ENCODE results near the gene LSM12. TPM values are rescaled to one million over a fixed set of nuclear protein-coding genes. Genes with fewer than 3 reads are reported as not detected.

Gene LSM12
- 10 to 100 TPM; 37.5 to 38.2 TPM for total RNA-seq
- long read RNA-seq, donor 1, partial matches to known transcripts, result 2 of 7 reads
- long read RNA-seq, donor 1, other reads (novel, unspliced or antisense), result 2 of 7 reads
- long read RNA-seq, donor 2, transcript LSM12-201 (5 exons, 2,308 nt), result major isoform, 22 of 41 reads
- long read RNA-seq, donor 2, transcript LSM12-203 (3 exons, 559 nt), result minor isoform, 5 of 41 reads
- long read RNA-seq, donor 2, partial matches to known transcripts, result 0 of 41 reads
- long read RNA-seq, donor 2, other reads (novel, unspliced or antisense), result 14 of 41 reads

DNA sequence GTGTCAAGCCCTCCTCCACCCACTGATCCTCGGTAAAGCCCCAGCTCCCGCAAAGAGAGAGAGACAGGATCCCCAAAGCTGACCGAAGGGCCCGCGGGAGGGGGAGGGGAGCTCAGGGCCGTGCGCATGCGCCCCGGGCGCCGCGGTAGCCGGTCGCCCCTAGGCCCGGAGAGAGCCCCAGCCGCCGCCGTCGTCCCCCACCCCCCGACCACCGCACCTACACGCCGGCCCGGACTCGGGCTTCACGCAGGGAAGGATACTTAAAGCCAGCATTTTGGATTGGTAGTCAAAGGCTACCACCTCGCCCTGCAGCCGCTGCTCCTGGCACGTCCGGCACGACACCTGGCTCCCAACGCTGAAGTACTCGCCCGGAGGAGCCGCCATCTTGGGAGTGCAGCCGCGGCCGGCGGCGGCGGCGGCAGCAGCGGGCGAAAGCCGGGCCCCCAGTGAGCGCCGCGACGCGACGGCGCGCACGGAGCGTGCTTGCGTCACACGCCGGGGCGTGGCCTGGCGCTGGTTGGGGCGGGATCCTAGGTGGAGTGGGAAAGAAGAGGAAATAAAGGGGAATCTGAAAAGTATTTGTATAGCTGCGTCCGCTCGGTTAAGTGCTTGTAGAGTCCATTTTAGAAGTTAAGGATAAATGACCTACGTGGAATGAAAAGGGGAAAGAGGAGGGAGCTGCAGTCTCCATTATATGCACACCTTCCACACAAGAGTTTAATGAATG is at the start of gene LSM12:
Gene LSM12, minus strand, starts transcription at position 468 of the 727 bp plus-strand sequence. Its CDS starts 84 bp downstream, at position 384.
- intact Hi-C loops (cut with DNase I), result no loop called here
- DNase-seq (ENCODE audit: low spot score), result peak; percentile 97

DNA sequence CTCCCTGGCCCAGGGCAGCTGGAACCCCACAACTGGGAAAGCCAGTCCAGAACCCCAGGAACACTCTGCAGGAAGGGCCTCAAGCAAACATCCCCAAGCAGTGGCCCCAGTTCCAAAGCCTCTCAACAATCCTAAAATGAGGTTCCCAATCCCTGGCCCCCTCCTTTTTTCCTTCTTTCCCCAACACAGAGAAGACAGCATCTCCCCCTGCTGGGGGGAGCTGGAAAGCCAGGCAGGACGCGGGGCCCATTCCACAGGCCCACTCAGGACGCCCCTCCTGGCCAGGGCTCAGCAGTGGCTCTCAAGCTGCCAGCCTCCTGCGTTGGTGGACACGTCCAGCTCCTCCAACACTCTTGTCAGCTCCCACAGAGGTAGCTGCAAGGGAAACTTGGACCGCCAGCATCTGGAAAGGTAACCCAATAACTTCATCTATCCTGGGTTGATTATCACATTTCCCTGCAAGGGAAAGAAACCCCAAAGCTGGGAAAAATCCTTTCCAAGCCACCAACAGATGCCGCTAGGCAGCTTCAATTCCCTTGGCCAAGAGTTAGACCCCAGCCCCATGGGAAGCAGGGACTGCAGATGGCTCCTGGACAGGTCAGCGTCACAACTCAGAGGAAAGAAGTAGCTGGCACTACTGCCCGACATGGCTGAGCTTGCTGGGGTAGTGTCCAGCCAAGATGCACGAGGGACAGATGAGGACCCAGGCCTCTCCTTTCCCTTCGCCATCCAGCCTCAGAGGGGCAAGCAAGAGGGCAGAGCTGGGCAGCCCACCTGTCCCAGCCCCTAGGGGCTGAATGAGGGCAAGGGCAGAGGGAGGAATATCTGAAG is 49.3 kb upstream of the LSM12 start:
- DNase-seq (ENCODE audit: low spot score), result no peak
- intact Hi-C loops (cut with DNase I), result loop anchor here in 1 of 2 donors (5.0 kb wide), 1 partner anchor 43 kb away; the partner anchor contains the start of gene G6PC3

DNA sequence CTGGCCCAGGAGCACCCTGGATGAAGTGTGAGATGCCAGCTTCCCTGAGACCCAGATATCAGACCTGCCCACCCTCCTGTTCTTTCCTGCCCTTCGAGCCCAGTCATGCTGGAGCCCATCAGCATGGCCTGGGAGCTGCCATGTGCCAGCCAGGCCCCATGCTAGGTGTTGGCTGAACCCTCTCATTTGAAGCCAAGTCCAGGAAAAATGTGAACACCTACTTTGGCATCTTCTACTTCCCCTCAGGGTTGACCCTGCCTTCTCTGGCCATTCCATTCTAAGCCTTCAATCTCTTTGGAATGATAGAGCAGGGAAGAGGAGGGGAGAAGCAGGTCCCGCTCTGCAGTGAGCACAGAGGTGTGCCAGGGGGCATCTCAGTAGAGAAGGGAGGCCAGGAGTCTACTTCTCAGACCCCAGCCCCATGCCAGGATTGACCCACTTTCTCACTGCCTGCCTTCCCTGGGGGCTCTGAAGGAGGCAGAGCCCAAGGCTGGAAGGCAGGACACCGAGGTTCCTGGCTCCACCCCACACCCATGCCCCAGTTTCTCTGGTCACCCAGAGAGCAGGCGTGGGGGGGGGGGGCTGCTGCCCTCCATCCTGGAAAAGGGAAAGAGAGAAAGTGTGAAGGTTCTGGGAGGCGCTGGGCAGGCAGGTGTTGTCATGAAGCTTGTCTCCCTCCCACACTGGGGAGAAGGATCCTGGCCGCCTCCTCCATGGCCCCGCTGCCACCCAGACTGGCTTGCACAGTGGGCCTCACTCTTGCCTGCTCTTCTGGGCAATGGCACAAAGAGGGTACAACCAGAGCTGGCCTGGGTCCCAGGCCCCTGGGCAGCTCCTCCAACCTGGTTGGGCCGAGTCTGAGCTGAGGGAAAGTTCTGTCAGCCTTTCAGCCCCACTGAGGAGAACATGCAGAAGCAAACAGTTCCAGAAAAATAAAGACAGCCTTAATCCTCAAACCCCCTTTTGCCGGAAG is 47.7 kb upstream of the LSM12 start:
- intact Hi-C loops (cut with DNase I), result loop anchor here in 1 of 2 donors (5.0 kb wide), 1 partner anchor 753 kb away; no protein-coding TSS in a partner anchor
- DNase-seq (ENCODE audit: low spot score), result no peak

DNA sequence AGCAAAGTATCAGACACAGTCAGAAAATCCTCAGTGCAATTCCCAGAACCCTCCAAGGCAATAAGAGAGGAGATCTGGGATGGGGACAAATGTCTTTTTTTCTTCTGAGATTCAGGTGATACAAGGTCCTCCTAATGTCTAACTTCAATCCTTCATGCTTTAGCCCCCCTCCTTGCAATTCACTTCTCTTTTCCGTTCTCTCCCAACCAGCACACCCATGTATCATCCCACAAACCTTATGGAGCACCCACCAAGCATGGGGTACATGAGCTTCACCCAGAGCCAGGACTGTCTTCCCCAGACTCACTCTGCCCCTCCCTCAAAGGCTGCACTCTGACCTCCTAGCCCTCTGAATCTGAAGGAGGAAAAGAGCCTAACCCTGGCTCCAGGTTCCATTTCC is 46.9 kb upstream of the LSM12 start:
- intact Hi-C loops (cut with DNase I), result loop anchor here in 1 of 2 donors (5.0 kb wide), 1 partner anchor 754 kb away; no protein-coding TSS in a partner anchor
- DNase-seq (ENCODE audit: low spot score), result no peak

DNA sequence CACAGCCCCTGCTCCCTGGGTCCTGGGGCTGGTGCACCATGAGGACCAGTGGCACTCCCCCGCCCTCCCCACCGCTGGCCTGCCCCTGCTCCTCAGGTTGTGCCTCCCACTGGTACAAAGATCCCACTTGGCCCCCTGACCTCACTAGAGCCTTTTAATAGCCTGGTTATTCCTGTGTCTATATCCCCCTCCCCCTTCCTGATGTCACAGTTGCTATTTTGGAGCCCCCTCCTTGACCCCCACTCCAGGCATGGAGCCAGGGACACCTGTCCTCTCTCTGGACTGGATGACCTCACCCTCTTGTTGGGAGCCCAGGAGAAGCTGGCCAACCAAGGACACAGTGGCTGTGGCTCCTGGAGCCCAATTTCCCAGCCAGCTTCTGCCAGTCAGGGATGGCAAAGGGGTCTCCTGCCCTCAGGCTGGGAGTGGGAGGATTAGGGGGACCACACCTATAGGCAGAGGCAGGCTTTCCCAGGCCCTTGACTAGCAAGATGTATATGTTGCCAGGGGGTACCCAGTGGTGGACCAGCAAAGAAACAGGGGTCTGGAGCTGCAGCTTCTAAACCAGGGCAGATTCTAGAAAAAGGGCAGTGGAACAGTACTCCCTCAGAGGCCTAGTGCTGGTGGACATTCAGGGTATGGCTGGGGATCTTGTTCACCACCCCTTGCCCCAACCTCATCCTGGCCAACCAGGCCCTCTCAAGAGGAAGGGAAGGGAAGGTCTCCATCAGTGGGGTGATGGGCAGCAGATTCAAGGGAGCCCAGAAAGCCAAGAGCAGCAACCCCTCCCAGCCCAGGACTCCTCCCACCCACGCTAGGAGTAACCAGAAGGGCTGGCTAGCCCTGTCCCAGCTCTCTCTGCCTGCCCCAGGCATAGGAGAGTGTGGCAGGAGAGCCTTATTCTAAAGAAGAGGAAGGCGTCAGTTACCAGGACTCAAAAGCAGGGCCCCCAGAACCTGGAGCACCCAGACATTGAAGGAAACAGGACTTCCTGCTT is 46.1 kb upstream of the LSM12 start:
- intact Hi-C loops (cut with DNase I), result loop anchor here in 1 of 2 donors (5.0 kb wide), 1 partner anchor 755 kb away; no protein-coding TSS in a partner anchor
- no peak for DNase-seq (ENCODE audit: low spot score)

DNA sequence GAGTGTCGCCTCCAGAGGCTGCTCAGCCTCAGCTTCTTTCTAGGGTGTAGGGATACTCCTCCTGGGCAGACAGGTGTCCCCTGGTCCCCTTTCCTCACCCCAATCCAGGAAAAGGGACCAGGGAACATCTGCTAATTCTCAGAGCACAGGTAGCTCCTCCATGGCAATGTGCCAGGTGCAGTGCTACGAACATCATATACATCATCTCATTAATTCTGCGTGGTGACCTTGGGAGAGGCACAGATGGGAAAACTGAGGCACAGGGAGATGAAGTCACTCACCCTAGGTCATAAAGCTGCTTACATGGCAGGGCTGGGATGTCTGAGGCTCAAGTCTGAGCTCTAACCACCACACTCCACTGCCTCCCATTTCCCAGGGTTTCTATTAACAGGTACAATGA is 45.3 kb upstream of the LSM12 start:
- no peak for DNase-seq (ENCODE audit: low spot score)
- intact Hi-C loops (cut with DNase I), result loop anchor here in 1 of 2 donors (5.0 kb wide), 1 partner anchor 756 kb away; no protein-coding TSS in a partner anchor

DNA sequence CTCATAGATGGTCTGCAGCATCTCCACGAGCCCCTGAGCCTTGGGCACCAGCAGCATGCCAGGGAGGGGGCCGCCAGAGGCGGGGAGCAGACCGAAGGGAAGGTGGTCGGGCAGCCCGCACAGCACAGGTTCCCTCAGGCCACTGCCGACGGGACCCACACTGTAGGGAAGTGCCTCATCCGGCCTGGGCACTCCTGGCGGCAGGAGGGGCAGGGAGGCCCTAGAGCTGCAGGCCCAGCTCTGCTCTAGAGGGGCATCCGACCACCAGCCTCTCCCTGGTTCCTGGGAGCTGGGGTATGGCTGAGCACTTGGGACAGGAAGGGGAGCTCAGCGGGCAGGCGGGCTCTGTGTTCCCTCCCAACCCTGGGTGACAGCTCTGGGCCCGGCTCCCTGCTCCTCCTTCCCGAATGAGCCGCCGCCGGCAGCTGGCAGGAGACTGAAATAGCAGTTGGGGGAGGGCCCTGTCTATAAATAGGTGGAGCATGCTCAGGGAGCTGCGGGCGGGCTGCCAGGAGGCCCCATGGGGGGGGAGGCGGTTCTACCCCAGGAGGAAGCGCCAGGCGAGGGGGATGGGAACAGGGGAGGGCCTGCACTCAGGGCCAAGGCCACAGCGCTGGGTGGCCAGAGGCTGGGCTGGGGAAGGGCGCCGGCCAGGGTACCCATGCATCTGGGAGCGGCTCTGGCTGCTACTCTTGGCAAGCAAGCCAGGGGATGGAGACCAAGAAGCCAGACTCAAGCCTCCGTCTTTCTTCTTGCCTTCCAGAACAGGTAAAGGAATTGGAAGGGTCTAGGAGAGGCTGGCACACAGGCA is 44.6 kb upstream of the LSM12 start:
- DNase-seq (ENCODE audit: low spot score), result peak; percentile 99
- intact Hi-C loops (cut with DNase I), result loop anchor here in 1 of 2 donors (5.0 kb wide), 1 partner anchor 756 kb away; no protein-coding TSS in a partner anchor

DNA sequence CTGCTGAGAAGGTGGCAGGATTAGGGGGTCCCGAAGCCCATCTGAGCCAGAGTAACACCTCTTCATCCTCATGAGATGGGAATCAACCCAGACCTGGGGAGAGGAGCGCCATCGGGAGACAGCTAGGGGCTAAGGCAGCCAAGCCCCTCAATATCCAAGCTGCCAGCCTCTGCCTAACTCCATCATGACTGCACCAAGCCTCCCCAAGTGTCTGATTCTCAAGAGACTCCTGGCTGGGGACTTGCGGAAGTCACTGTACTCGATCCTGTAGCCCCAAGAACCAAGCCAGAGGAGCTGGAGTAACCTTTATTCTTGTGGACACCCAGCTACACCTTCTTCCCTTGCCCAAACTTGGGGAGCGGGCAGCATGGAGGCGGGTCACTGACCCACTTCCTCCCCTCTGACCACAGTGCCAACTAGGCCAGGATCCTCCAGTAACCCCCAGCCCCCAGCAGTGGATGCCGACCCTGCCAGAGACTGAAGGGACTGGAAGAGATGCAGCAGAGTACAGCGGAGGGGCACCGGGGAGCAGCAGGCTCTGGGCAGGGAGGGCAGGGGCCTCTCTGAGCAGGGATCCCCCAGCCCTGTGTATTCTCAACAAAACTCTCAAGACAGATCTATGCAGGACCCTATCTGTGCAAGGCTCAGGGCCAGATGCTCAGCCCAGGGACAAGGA is 43.7 kb upstream of the LSM12 start:
- DNase-seq (ENCODE audit: low spot score), result no peak
- intact Hi-C loops (cut with DNase I), result loop anchor here in 1 of 2 donors (5.0 kb wide), 1 partner anchor 757 kb away; no protein-coding TSS in a partner anchor

DNA sequence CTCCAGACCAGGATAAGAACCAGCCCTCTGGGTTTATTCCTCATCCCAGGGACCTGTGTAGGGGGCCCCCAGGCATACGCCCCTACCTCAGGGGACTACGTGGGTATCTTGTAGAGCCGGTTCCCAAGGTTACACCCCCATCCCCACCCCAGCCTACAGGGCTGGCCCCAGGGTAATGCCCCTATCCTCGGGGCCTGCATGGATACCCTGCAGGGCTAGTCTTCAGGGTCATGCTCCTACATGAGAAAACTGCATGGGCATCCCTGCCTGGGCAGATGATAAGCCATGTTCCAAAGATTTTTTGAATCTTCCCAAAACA is 42.8 kb upstream of the LSM12 start:
- DNase-seq (ENCODE audit: low spot score), result no peak
- intact Hi-C loops (cut with DNase I), result no loop called here

DNA sequence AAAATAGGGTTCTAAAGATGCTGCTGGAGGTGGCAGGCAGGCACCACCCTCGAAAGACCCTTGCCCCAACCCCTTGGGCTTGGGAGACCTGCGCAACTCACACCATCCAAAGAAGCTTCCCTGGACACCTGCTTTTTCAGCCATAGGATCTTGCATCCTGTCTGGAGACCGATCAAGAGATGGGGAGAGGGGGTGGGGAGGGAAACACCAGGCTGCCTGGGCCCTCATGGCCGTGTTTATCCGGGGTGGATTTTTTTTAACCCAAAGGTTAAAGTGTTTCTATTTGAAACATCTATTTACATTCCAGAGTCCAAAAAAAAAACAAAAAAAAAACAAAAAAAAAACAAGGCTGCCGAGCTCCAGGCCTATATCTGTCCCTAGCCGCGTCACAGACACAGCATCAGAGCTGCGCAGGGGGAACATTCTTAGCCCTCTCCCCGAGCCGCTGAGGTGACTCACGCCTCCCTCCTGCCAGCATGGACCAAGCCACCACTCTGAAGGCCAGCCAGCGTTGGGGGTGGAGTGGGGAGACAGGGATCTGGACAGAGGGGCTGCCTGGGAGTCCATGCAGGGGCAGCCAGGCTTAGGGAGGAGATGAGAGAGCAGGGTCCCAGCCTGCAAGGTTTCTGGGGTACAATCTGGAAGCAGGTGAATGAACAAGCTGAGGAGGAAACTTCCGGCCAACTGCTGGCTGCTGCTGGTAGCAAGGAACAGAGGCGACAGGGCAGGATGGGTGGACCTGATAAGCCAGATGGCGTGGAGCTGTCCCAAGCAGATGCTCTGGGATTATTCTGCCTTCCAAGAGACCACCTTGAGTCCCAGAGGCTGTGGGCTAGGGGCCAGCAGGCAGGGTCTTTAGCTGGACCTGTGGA is 42.2 kb upstream of the LSM12 start:
- DNase-seq (ENCODE audit: low spot score), result peak; percentile 97
- intact Hi-C loops (cut with DNase I), result no loop called here

DNA sequence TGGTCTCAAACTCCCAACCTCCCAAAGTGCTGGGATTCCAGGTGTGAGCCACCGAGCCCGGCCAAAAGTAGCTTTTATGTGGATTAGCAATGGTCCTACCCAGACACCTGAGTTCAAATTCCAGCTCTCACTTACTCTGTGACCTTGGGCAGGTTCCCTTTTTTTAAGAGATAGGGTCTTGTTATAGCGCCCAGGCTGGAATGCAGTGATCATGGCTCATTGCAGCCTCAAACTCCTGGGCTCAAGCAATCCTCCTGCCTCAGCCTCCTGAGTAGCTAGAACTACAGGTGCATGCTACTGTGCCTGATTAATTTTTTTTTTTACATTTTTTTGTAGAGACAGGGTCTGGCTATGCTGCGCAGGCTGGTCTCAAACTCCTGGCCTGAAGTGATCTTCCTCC is 40.3 kb upstream of the LSM12 start:
- intact Hi-C loops (cut with DNase I), result no loop called here
- DNase-seq (ENCODE audit: low spot score), result no peak

DNA sequence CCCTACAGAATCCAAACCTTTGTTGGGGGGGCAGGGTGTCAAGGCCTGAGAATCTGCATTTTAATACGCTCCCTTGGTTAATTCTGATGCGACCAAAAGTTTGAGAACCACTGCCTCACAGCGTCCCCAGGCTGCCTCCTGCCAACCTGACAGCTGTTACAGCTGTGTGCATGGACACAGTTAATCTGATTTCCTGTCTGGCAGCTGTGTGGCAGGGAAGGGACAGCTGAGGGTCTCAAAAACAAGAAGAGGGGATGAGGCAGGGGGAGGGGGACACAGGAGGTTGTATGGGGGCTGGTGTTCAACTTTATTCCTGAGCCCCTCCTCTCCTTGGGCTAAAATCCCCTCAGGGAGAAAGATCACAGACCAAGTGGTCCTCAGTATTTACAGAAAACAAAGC is 39.5 kb upstream of the LSM12 start:
- DNase-seq (ENCODE audit: low spot score), result no peak
- intact Hi-C loops (cut with DNase I), result no loop called here

DNA sequence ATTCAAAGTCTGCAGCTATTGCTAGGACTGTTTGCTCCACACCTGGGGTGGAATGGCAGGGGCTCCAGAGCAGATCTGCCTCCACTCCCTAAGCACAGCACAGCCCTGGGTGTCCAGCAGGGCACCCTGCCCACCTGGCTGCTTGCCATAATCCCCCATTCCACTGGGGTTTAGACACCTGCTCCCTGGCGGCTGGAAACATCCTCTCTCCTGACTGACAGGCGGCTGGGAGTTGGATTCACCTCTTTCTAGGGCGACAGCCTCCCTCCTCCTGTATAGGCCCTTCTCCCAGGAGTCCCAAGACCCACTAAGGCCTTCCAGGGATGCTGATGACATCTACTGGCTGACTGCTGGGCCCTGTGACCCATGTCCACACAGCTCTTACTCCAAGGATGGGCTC is 39.0 kb upstream of the LSM12 start:
- no peak for DNase-seq (ENCODE audit: low spot score)
- intact Hi-C loops (cut with DNase I), result no loop called here

DNA sequence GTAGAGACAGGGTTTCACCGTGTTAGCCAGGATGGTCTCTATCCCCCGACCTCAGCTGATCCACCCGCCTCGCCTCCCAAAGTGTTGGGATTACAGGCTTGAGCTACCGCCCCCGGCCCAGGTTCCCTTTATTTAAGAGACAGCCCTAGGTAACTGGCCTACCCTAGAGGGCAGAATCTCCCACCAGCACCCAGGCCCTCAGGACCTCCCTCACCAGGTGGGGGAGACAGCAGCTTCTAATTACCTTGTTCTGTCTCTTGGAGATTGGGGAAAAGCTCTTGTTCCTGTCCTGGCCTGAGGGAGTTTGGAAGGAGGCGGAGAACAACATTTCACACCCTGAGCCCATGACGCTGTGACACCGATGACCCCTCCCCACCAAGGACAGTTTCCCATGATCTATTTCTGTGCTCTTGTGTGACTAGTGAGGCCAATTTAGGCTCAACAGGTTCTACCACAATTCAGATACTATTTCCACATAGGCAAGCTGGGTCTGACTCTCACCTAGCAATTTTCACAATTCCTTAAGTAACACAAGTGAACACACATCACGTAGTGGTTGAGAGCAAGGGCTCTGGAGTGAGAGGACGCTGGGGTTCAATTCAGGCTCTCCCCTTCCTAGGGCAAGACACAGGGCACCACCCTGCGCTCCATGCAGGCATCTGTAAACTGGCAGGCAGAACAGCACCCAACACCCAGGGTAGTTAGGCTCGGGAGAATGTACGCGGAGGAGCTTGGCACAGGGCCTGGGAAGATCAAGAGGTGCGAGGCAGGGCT is 36.6 kb upstream of the LSM12 start:
- no peak for DNase-seq (ENCODE audit: low spot score)
- intact Hi-C loops (cut with DNase I), result no loop called here
